Breast epithelium (tissue), 4 donors: ENCODE results near the gene ZNF282. TPM values are rescaled to one million over a fixed set of nuclear protein-coding genes. Genes with fewer than 3 reads are reported as not detected.

Source experiments
- DNase-seq, 2 donors: peaks; one replicate each; pipeline ENCODE4 v3.0.0-alpha.2; 2019; ENCODE audit warnings: low spot score in 2 of 2
- H3K27ac ChIP-seq, 2 donors: fragments of 200-600 bp; sonication (generic) in 1 of 2; one replicate each; pipeline ENCODE4 v1.5.1; 2016 to 2019; ENCODE audit warnings: mild to moderate bottlenecking in 1 of 2
- H3K27me3 ChIP-seq, 2 donors: fragments of 200-600 bp; sonication (generic) in 1 of 2; one replicate each; pipeline versions ENCODE4 v1.5.1 to v1.6.0; 2017 to 2019; ENCODE audit warnings: control low read depth in 1 of 2, mild to moderate bottlenecking in 1 of 2
- H3K36me3 ChIP-seq: fragments of 200-600 bp; one replicate; pipeline ENCODE4 v1.5.1; 2019
- H3K4me1 ChIP-seq, 2 donors: fragments of 200-600 bp; sonication (generic); one replicate each; pipeline ENCODE4 v1.5.1; 2016 to 2019; ENCODE audit warnings: control low read depth in 1 of 2
- H3K4me3 ChIP-seq, 3 donors: fragments of 200-600 bp; sonication (generic); 1 replicate in 2 of 3; 2 replicates in 1 of 3; pipeline ENCODE4 v1.5.1; 2016 to 2019; ENCODE audit warnings: mild to moderate bottlenecking in 3 of 3, moderate library complexity in 2 of 3
- H3K9me3 ChIP-seq, 2 donors: fragments of 200-600 bp; sonication (generic) in 1 of 2; one replicate each; pipeline ENCODE4 v1.5.1; 2016 to 2019; ENCODE audit warnings: control low read depth in 1 of 2
- CTCF ChIP-seq, 3 donors: fragments of 450-650 bp; IDR thresholded peaks; one replicate each; pipeline ENCODE4 v1.5.1; 2016 to 2017; ENCODE audit warnings: antibody characterized with exemption in 3 of 3, mild to moderate bottlenecking in 3 of 3, moderate library complexity in 3 of 3
- POLR2A ChIP-seq: fragments of 450-650 bp; IDR thresholded peaks from one replicate; pipeline ENCODE4 v1.6.1; 2016; ENCODE audit warnings: antibody characterized with exemption, mild to moderate bottlenecking, moderate library complexity
- POLR2AphosphoS5 ChIP-seq, 3 donors: sonication (generic); formaldehyde crosslinking; IDR thresholded peaks; one replicate each; pipeline ENCODE4 v1.6.1; 2017; ENCODE audit warnings: antibody characterized with exemption in 3 of 3
- intact Hi-C: fragments of 100-400 bp; cut with DNase I; formaldehyde crosslinking; loops from one replicate; pipeline ENCODE4 v1.15.1; 2023; ENCODE audit warnings: low total_unique reads
- total RNA-seq, 3 donors: library from RNA; depleted of rRNA; stranded (reverse); fragments of >200 nt; gene quantifications; one replicate each; pipeline ENCODE4 v1.1.0, GENCODE V29; 2016

ZNF282 gene
- 10 to 100 TPM; 13.0 to 19.2 (median 17.4) TPM for total RNA-seq

GRCh38 chr7:149195180-149196150, at the start of gene ZNF282:
ZNF282 (plus strand) TSS chr7:149195546; CDS start chr7:149195590, 44 bp downstream.
- DNase-seq: peak; percentile 84 to 93
- Histone ChIP-seq H3K4me1 (peaks cover 6 to 9% of the 10 kb centered on the region in 2 donors), H3K27ac (peak within 1 kb of the TSS; percentile 83 to 93), H3K27me3 (no peaks in the 10 kb centered on the region), H3K4me3 (peak within 1 kb of the TSS; percentile 73 to 83 (median 74)), H3K36me3 (peaks cover 9% of the 10 kb centered on the region), H3K9me3 (no peaks in the 10 kb centered on the region)
- TF ChIP-seq POLR2A (no peak), CTCF (IDR thresholded peaks at IDR 0.05) (peak in 2 of 3 donors; percentile 52 to 55), POLR2AphosphoS5 (IDR thresholded peaks at IDR 0.05) (peak; percentile 34 to 69 (median 65))
- intact Hi-C loops: no loop called here

GRCh38 chr7:149147072-149147751, 48.1 kb upstream of the ZNF282 start, which contains the start of gene ZNF398:
ZNF398 (plus strand) TSS chr7:149147453; CDS start chr7:149147743, 290 bp downstream.
- Histone ChIP-seq H3K9me3 (no peaks in the 10 kb centered on the region), H3K27me3 (no peaks in the 10 kb centered on the region), H3K27ac (peak within 1 kb of the TSS; percentile 85 to 95), H3K4me1 (no peaks in the 10 kb centered on the region), H3K4me3 (peak within 1 kb of the TSS; percentile 74 to 91 (median 82)), H3K36me3 (no peaks in the 10 kb centered on the region)
- no peak for TF ChIP-seq POLR2A
- TF ChIP-seq POLR2AphosphoS5 (IDR thresholded peaks at IDR 0.05): peak in 2 of 3 donors; percentile 18 to 24
- peak in 2 of 3 donors; percentile 36 to 60 for TF ChIP-seq CTCF (IDR thresholded peaks at IDR 0.05)
- intact Hi-C loops: no loop called here
- peak; percentile 37 to 66 for DNase-seq

- Histone ChIP-seq H3K4me3 (peak overlapping the region; percentile 74 to 91 (median 82)), H3K27me3 (no peaks in the 10 kb centered on the region), H3K36me3 (no peaks in the 10 kb centered on the region), H3K9me3 (no peaks in the 10 kb centered on the region), H3K27ac (peak overlapping the region; percentile 85 to 95), H3K4me1 (no peaks in the 10 kb centered on the region)
- peak in 1 of 2 donors; percentile 57 for DNase-seq
- intact Hi-C loops: no loop called here
- TF ChIP-seq POLR2A (no peak), CTCF (IDR thresholded peaks at IDR 0.05) (no peak), POLR2AphosphoS5 (IDR thresholded peaks at IDR 0.05) (no peak)
Measured at GRCh38 chr7:149147752-149148653, 47.3 kb upstream of the ZNF282 start.

GRCh38 chr7:149150981-149151380, 44.4 kb upstream of the ZNF282 start:
- Histone ChIP-seq H3K4me1 (no peaks in the 10 kb centered on the region), H3K27me3 (no peaks in the 10 kb centered on the region), H3K36me3 (no peaks in the 10 kb centered on the region), H3K9me3 (no peaks in the 10 kb centered on the region), H3K27ac (no peak overlapping the region), H3K4me3 (no peak overlapping the region)
- intact Hi-C loops: no loop called here
- no peak for DNase-seq
- no peak for TF ChIP-seq POLR2A
- TF ChIP-seq CTCF (IDR thresholded peaks at IDR 0.05): no peak
- no peak for TF ChIP-seq POLR2AphosphoS5 (IDR thresholded peaks at IDR 0.05)
